ENCODE data around the gene SLC66A3.

DNA sequence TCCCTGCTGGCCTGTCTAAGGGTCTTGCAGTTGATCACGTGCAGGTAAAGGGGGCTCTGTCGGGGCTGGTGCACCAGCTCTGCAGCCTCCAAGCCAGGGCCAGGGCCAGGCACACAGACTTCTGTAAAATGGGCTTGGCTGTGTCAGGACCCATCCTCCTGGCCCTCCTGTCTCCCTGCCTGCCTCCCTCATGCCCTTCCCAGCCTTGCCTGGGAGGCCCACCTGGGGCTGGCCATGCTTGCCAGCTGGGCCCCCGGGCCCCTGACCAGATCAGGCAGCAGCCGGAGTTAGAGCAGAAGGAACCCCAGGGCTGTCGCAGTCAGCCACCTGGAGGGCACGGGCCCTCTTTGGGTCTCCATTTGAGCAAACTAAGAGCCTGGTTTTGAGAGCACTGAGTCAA is 2.0 kb downstream of the SLC66A3 start:
- TF ChIP-seq REST (IDR thresholded peaks at IDR 0.05; ENCODE audit: low read depth), result no peak
- no peak for TF ChIP-seq YY1 (IDR thresholded peaks at IDR 0.05; ENCODE audit: low read depth)
- TF ChIP-seq ZBTB7A (IDR thresholded peaks at IDR 0.05; ENCODE audit: low read depth), result no peak

Data from Ishikawa (cell line).